Astrocyte (in vitro differentiated cells and primary cell): ENCODE data around the gene TMEM154. TPM values are rescaled to one million over a fixed set of nuclear protein-coding genes. Genes with fewer than 3 reads are reported as not detected.
A peak's percentile ranks its signal among the peaks of the same experiment; 100 is the strongest.

Source experiments
- DNase-seq: peaks from one replicate; pipeline ENCODE4 v3.0.0-alpha.2; 2010; ENCODE audit warnings: low read depth
- FAIRE-seq: peaks from 2 replicates; lab custom pipeline; 2011; peaks lifted over from hg19 to GRCh38; lab: Jason Lieb, UNC
- H2AFZ ChIP-seq: 2 replicates; pipeline ENCODE4 v1.6.0; 2012; ENCODE audit warnings: low read depth, low read length, inconsistent platforms
- H3K27ac ChIP-seq: 2 replicates; pipeline ENCODE4 v1.5.1; 2011; ENCODE audit warnings: low read depth, low read length, inconsistent platforms
- H3K27me3 ChIP-seq: 2 replicates; pipeline ENCODE4 v1.6.0; 2011; ENCODE audit warnings: low read length, inconsistent platforms; ENCODE audit not compliant: insufficient read depth
- H3K36me3 ChIP-seq: 2 replicates; pipeline ENCODE4 v1.5.1; 2011; ENCODE audit warnings: low read length, inconsistent platforms; ENCODE audit not compliant: insufficient read depth
- H3K4me1 ChIP-seq: 2 replicates; pipeline ENCODE4 v1.5.1; 2011; ENCODE audit warnings: low read length, inconsistent platforms; ENCODE audit not compliant: insufficient read depth
- H3K4me2 ChIP-seq: 2 replicates; pipeline ENCODE4 v1.6.0; 2012; ENCODE audit warnings: low read length, inconsistent platforms
- H3K4me3 ChIP-seq: 2 replicates; pipeline ENCODE4 v1.5.1; 2011; ENCODE audit warnings: low read depth, mild to moderate bottlenecking, low read length, inconsistent platforms; ENCODE audit not compliant: insufficient read depth
- H3K79me2 ChIP-seq: 2 replicates; pipeline ENCODE4 v1.6.0; 2012; ENCODE audit warnings: mild to moderate bottlenecking, low read length, inconsistent platforms; ENCODE audit not compliant: insufficient read depth
- H3K9ac ChIP-seq: 2 replicates; pipeline ENCODE4 v1.6.0; 2012; ENCODE audit warnings: mild to moderate bottlenecking, low read length, inconsistent platforms
- H3K9me3 ChIP-seq: 2 replicates; pipeline ENCODE4 v1.5.1; 2012; ENCODE audit warnings: low read depth, mild to moderate bottlenecking, low read length, inconsistent platforms; ENCODE audit not compliant: insufficient read depth
- H4K20me1 ChIP-seq: 2 replicates; pipeline ENCODE4 v1.6.0; 2012; ENCODE audit warnings: low read length, inconsistent platforms; ENCODE audit not compliant: insufficient read depth
- H3K27ac Mint-ChIP-seq: one replicate; pipeline ENCODE4 v1.8.0; 2021; ENCODE audit warnings: mild to moderate bottlenecking, mixed read lengths; ENCODE audit not compliant: unreplicated experiment
- H3K27me3 Mint-ChIP-seq: one replicate; pipeline ENCODE4 v1.8.0; 2021; ENCODE audit warnings: low read depth, mixed read lengths; ENCODE audit not compliant: unreplicated experiment
- H3K36me3 Mint-ChIP-seq: one replicate; pipeline ENCODE4 v1.8.0; 2021; ENCODE audit warnings: low read depth, mixed read lengths; ENCODE audit not compliant: unreplicated experiment
- H3K4me1 Mint-ChIP-seq: one replicate; pipeline ENCODE4 v1.8.0; 2021; ENCODE audit warnings: low read depth, mixed read lengths; ENCODE audit not compliant: unreplicated experiment
- H3K4me3 Mint-ChIP-seq: one replicate; pipeline ENCODE4 v1.8.0; 2021; ENCODE audit warnings: mild to moderate bottlenecking, moderate library complexity, mixed read lengths; ENCODE audit not compliant: unreplicated experiment
- H3K9me3 Mint-ChIP-seq: one replicate; pipeline ENCODE4 v1.8.0; 2021; ENCODE audit warnings: mild to moderate bottlenecking, mixed read lengths; ENCODE audit not compliant: unreplicated experiment
- CTCF ChIP-seq: IDR thresholded peaks from 2 replicates; pipeline ENCODE4 v1.5.1; 2011; ENCODE audit warnings: low read depth, mild to moderate bottlenecking, inconsistent platforms, low read length, moderate library complexity; ENCODE audit not compliant: insufficient read depth
- EZH2 ChIP-seq: IDR thresholded peaks from 2 replicates; pipeline ENCODE4 v1.6.1; 2012; ENCODE audit warnings: mild to moderate bottlenecking, low read length, inconsistent platforms; ENCODE audit not compliant: insufficient read depth
- total RNA-seq: library from RNA; stranded (reverse); gene quantifications from 2 replicates; pipeline ENCODE4 v1.2.1, GENCODE V29; 2021

Gene TMEM154
- total RNA-seq, 1 donor from 2014 or later, result 13.2 TPM

GRCh38 chr4:152709675-152710438 is 30.1 kb upstream of the TMEM154 start:
- H3K27me3 ChIP-seq, result no peaks in the 10 kb centered on the region
- H3K27ac ChIP-seq, result no peak overlapping the region
- Mint-ChIP-seq H3K4me3 (no peak overlapping the region), H3K27me3 (no peaks in the 10 kb centered on the region), H3K36me3 (peaks cover 3% of the 10 kb centered on the region), H3K9me3 (peaks cover 19% of the 10 kb centered on the region), H3K27ac (no peak overlapping the region), H3K4me1 (no peaks in the 10 kb centered on the region)
- TF ChIP-seq EZH2 (no peak), CTCF (no peak)
- no peaks in the 10 kb centered on the region for H3K36me3 ChIP-seq
- H3K4me3 ChIP-seq, result no peak overlapping the region
- H3K4me1 ChIP-seq, result no peaks in the 10 kb centered on the region
- H3K4me2 ChIP-seq, result no peak overlapping the region
- H3K79me2 ChIP-seq, result no peaks in the 10 kb centered on the region
- no peaks in the 10 kb centered on the region for H4K20me1 ChIP-seq
- FAIRE-seq (no peak), DNase-seq (peak; percentile 42)
- H3K9ac ChIP-seq, result no peak overlapping the region
- peaks cover 6% of the 10 kb centered on the region for H3K9me3 ChIP-seq
- H2AFZ ChIP-seq, result peak overlapping the region; percentile 34

GRCh38 chr4:152708796-152709195 is 29.0 kb upstream of the TMEM154 start:
- Histone ChIP-seq H3K27ac (no peak overlapping the region), H3K27me3 (no peaks in the 10 kb centered on the region), H3K79me2 (no peaks in the 10 kb centered on the region), H3K4me2 (no peak overlapping the region), H3K4me1 (no peaks in the 10 kb centered on the region), H4K20me1 (no peaks in the 10 kb centered on the region), H3K4me3 (no peak overlapping the region), H3K9me3 (no peaks in the 10 kb centered on the region), H2AFZ (no peak overlapping the region), H3K9ac (no peak overlapping the region), H3K36me3 (no peaks in the 10 kb centered on the region)
- TF ChIP-seq CTCF (no peak), EZH2 (no peak)
- Mint-ChIP-seq H3K27me3 (no peaks in the 10 kb centered on the region), H3K4me1 (no peaks in the 10 kb centered on the region), H3K4me3 (no peak overlapping the region), H3K27ac (no peak overlapping the region), H3K9me3 (peaks cover 22% of the 10 kb centered on the region), H3K36me3 (peaks cover 3% of the 10 kb centered on the region)
- no peak for FAIRE-seq
- no peak for DNase-seq

DNA sequence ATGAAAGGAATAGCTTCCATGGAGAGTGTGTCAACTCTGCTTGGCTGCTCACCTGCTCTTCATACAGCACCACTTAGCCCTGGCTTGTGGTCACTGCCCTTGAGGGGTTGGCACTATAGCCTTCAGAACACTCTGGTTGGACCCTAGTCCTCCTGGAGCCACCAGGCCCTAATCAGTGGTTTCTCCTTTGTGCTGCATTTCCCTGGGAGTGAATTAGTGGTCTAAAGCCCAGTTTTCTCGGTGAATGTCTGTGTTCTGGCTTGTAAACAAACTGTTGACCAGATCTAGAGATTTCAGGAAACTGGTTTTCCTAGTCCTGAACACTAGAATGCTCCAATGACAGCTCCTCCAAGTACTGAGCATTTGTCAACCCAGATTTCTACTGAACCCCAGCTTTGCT is 28.6 kb upstream of the TMEM154 start:
- no peaks in the 10 kb centered on the region for H3K36me3 ChIP-seq
- no peaks in the 10 kb centered on the region for H3K4me1 Mint-ChIP-seq
- H3K36me3 Mint-ChIP-seq, result peaks cover 3% of the 10 kb centered on the region
- H4K20me1 ChIP-seq, result no peaks in the 10 kb centered on the region
- H3K9me3 ChIP-seq, result no peaks in the 10 kb centered on the region
- no peak overlapping the region for H3K4me2 ChIP-seq
- no peaks in the 10 kb centered on the region for H3K4me1 ChIP-seq
- no peak overlapping the region for H2AFZ ChIP-seq
- H3K27me3 ChIP-seq, result no peaks in the 10 kb centered on the region
- no peak overlapping the region for H3K27ac ChIP-seq
- FAIRE-seq (no peak), DNase-seq (no peak)
- no peaks in the 10 kb centered on the region for H3K79me2 ChIP-seq
- H3K4me3 Mint-ChIP-seq, result no peak overlapping the region
- no peaks in the 10 kb centered on the region for H3K27me3 Mint-ChIP-seq
- TF ChIP-seq CTCF (no peak), EZH2 (no peak)
- H3K27ac Mint-ChIP-seq, result no peak overlapping the region
- H3K9me3 Mint-ChIP-seq, result peaks cover 25% of the 10 kb centered on the region
- H3K4me3 ChIP-seq, result no peak overlapping the region
- H3K9ac ChIP-seq, result no peak overlapping the region
